Measurements from ENCODE around the gene MFSD2A.

DNA sequence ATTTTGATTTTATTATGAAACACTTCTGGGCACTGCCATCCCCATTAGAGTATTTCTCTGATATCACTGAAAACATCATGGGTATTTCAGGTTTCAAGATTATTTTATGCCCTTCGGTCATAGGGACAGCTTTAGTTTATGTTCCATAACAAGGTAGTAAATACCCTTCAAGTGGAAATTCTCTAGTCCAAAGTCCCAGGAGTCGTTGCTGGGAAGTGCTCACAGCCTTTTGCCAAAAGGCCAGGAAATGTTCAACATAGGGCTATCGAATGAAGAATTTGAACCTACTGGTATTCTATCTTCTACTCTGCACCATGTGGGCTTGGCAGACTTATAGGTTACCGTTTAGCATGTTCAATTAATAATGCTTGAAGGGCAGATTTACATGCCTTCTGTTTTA, 7.7 kb upstream of the MFSD2A start:
- TF ChIP-seq, protein P1, sequence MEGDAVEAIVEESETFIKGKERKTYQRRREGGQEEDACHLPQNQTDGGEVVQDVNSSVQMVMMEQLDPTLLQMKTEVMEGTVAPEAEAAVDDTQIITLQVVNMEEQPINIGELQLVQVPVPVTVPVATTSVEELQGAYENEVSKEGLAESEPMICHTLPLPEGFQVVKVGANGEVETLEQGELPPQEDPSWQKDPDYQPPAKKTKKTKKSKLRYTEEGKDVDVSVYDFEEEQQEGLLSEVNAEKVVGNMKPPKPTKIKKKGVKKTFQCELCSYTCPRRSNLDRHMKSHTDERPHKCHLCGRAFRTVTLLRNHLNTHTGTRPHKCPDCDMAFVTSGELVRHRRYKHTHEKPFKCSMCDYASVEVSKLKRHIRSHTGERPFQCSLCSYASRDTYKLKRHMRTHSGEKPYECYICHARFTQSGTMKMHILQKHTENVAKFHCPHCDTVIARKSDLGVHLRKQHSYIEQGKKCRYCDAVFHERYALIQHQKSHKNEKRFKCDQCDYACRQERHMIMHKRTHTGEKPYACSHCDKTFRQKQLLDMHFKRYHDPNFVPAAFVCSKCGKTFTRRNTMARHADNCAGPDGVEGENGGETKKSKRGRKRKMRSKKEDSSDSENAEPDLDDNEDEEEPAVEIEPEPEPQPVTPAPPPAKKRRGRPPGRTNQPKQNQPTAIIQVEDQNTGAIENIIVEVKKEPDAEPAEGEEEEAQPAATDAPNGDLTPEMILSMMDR (IDR thresholded peaks at IDR 0.05; ENCODE audit: insufficient read depth, low read depth, low read length): no peak
- no peak for TF ChIP-seq EZH2 (IDR thresholded peaks at IDR 0.05; ENCODE audit: insufficient read depth, low read length)

Data from astrocyte (in vitro differentiated cells and primary cell).